ENCODE measurements around the gene CCL14.

CCL14 gene

DNA sequence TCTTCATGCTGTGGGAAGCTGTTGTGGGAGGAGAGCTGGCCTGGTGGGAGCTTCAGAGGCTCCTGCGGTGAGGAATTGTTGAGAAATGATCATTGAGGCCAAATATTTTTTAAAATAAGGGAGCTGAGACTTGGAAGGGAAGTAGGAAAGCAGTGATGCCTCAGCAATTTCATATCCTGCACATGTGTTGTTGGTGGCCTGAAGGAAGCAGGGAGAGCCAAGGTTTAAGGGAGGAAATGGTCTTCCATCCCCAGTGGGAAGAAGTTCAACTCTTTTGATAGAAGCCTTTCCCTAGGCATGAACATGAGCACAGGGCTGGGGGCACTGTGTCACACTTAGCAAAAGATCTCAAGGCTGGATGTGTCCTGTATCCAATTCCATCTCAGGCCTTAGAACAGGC, at the start of gene CCL14:
TSS of gene CCL14 (minus strand) at position 87 of the 400 bp plus-strand sequence. CDS start at position 7, 80 bp downstream.
- in situ Hi-C loops (cut with HindIII; ENCODE audit: low sequenced_read_pairs), result no loop called here
- DNase-seq (ENCODE audit: low read depth, low spot score), result no peak
- H3K4me3 ChIP-seq (ENCODE audit: low read depth, low read length), result no peak within 1 kb of the TSS
- TF ChIP-seq, protein P1, sequence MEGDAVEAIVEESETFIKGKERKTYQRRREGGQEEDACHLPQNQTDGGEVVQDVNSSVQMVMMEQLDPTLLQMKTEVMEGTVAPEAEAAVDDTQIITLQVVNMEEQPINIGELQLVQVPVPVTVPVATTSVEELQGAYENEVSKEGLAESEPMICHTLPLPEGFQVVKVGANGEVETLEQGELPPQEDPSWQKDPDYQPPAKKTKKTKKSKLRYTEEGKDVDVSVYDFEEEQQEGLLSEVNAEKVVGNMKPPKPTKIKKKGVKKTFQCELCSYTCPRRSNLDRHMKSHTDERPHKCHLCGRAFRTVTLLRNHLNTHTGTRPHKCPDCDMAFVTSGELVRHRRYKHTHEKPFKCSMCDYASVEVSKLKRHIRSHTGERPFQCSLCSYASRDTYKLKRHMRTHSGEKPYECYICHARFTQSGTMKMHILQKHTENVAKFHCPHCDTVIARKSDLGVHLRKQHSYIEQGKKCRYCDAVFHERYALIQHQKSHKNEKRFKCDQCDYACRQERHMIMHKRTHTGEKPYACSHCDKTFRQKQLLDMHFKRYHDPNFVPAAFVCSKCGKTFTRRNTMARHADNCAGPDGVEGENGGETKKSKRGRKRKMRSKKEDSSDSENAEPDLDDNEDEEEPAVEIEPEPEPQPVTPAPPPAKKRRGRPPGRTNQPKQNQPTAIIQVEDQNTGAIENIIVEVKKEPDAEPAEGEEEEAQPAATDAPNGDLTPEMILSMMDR (IDR thresholded peaks at IDR 0.05; ENCODE audit: low read depth, low read length), result no peak

DNA sequence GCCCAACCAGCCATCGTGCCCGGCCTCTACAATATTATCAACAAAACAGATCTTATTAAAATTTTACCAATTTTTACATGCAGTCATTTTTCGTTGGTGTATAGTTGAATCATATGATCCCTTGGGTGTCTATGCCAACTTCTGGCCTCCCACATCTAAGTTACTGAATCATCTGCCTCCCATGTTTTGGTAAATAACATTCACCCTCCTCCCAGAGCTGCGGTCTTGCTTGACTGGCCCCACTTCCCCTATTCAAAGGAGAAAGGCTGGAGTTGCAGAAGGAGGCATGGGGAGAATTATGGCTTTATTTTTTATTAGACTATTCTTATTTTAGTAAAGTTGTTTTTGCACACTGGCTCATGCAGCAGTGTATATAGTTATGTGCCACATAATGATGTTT, 49.7 kb upstream of the CCL14 start:
- no peak for DNase-seq (ENCODE audit: low read depth, low spot score)
- in situ Hi-C loops (cut with HindIII; ENCODE audit: low sequenced_read_pairs), result no loop called here
- TF ChIP-seq, protein P1 (IDR thresholded peaks at IDR 0.05; ENCODE audit: low read depth, low read length), result no peak
- no peak overlapping the region for H3K4me3 ChIP-seq (ENCODE audit: low read depth, low read length)

- H3K4me3 ChIP-seq (ENCODE audit: low read depth, low read length), result no peak overlapping the region
- TF ChIP-seq, protein P1 (IDR thresholded peaks at IDR 0.05; ENCODE audit: low read depth, low read length), result no peak
- no peak for DNase-seq (ENCODE audit: low read depth, low spot score)
- in situ Hi-C loops (cut with HindIII; ENCODE audit: low sequenced_read_pairs), result no loop called here
These were observed 47.6 kb upstream of the CCL14 start for GRCh38 chr17:36034127-36034526.

DNA sequence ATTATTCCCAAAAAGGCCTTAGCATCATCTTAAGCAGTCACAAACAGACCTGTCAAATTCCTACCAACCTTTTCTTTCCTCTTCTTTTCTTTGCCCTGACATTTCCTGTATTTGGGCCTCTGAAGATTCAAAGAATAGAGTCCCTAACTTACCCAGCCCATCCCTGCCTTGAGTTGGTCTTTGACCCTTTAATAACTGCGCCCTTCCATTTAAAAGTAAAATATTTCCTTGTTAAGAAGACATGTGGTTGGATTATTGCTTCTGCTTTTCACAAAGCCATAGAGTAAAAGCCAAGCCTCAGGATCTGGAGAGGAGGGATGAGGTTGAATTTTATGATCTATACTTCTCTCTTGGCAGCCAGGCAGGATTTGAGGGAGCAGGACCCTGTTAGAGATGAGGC, 44.4 kb upstream of the CCL14 start:
- TF ChIP-seq, protein P1 (IDR thresholded peaks at IDR 0.05; ENCODE audit: low read depth, low read length), result no peak
- H3K4me3 ChIP-seq (ENCODE audit: low read depth, low read length), result no peak overlapping the region
- DNase-seq (ENCODE audit: low read depth, low spot score), result no peak
- in situ Hi-C loops (cut with HindIII; ENCODE audit: low sequenced_read_pairs), result no loop called here

GRCh38 chr17:36027761-36028160, 41.2 kb upstream of the CCL14 start:
- H3K4me3 ChIP-seq (ENCODE audit: low read depth, low read length), result no peak overlapping the region
- in situ Hi-C loops (cut with HindIII; ENCODE audit: low sequenced_read_pairs), result no loop called here
- DNase-seq (ENCODE audit: low read depth, low spot score), result no peak
- TF ChIP-seq, protein P1 (IDR thresholded peaks at IDR 0.05; ENCODE audit: low read depth, low read length), result no peak

GRCh38 chr17:36024106-36024869, 37.8 kb upstream of the CCL14 start:
- in situ Hi-C loops (cut with HindIII; ENCODE audit: low sequenced_read_pairs), result no loop called here
- DNase-seq (ENCODE audit: low read depth, low spot score), result no peak
- H3K4me3 ChIP-seq (ENCODE audit: low read depth, low read length), result no peak overlapping the region
- TF ChIP-seq, protein P1 (IDR thresholded peaks at IDR 0.05; ENCODE audit: low read depth, low read length), result no peak
